Raji (cell line): Measurements from ENCODE around the gene OCSTAMP.

Experiments
- POLR2A ChIP-seq: IDR thresholded peaks from 2 replicates; pipeline ENCODE4 v1.6.1; 2011; ENCODE audit warnings: low read depth, low read length, control low read depth; ENCODE audit not compliant: insufficient read depth

The OCSTAMP gene

GRCh38 chr20:46578745-46579144 is 28.3 kb upstream of the OCSTAMP start:
- no peak for TF ChIP-seq POLR2A

GRCh38 chr20:46576774-46577395 is 26.4 kb upstream of the OCSTAMP start:
- no peak for TF ChIP-seq POLR2A

- no peak for TF ChIP-seq POLR2A
Measured at GRCh38 chr20:46575937-46576461, 25.5 kb upstream of the OCSTAMP start.

- TF ChIP-seq POLR2A: no peak
Measured at GRCh38 chr20:46575394-46575793, 24.9 kb upstream of the OCSTAMP start.

- no peak for TF ChIP-seq POLR2A
Measured at GRCh38 chr20:46573788-46574584, 23.5 kb upstream of the OCSTAMP start.

GRCh38 chr20:46573234-46573633 is 22.8 kb upstream of the OCSTAMP start:
- TF ChIP-seq POLR2A: no peak

- TF ChIP-seq POLR2A: no peak
Measured at GRCh38 chr20:46572790-46573189, 22.3 kb upstream of the OCSTAMP start.

- TF ChIP-seq POLR2A: no peak
Measured at GRCh38 chr20:46572153-46572552, 21.7 kb upstream of the OCSTAMP start.

GRCh38 chr20:46571418-46571817 is 21.0 kb upstream of the OCSTAMP start:
- no peak for TF ChIP-seq POLR2A

- TF ChIP-seq POLR2A: no peak
Measured at GRCh38 chr20:46570956-46571355, 20.5 kb upstream of the OCSTAMP start.

- TF ChIP-seq POLR2A: no peak
Measured at GRCh38 chr20:46569961-46570360, 19.5 kb upstream of the OCSTAMP start.

GRCh38 chr20:46568570-46569129 is 18.2 kb upstream of the OCSTAMP start:
- no peak for TF ChIP-seq POLR2A

- no peak for TF ChIP-seq POLR2A
Measured at GRCh38 chr20:46566125-46566524, 15.7 kb upstream of the OCSTAMP start.

GRCh38 chr20:46564241-46564957 is 13.9 kb upstream of the OCSTAMP start:
- TF ChIP-seq POLR2A: no peak

- no peak for TF ChIP-seq POLR2A
Measured at GRCh38 chr20:46563860-46564221, 13.4 kb upstream of the OCSTAMP start.
